Smooth muscle cell of the brain vasculature (primary cell): ENCODE data around the gene DTNBP1.

Experiments
- DNase-seq: peaks from one replicate; pipeline ENCODE4 v3.0.0-alpha.2; 2012; ENCODE audit warnings: low read depth, low spot score

The DTNBP1 gene

DNA sequence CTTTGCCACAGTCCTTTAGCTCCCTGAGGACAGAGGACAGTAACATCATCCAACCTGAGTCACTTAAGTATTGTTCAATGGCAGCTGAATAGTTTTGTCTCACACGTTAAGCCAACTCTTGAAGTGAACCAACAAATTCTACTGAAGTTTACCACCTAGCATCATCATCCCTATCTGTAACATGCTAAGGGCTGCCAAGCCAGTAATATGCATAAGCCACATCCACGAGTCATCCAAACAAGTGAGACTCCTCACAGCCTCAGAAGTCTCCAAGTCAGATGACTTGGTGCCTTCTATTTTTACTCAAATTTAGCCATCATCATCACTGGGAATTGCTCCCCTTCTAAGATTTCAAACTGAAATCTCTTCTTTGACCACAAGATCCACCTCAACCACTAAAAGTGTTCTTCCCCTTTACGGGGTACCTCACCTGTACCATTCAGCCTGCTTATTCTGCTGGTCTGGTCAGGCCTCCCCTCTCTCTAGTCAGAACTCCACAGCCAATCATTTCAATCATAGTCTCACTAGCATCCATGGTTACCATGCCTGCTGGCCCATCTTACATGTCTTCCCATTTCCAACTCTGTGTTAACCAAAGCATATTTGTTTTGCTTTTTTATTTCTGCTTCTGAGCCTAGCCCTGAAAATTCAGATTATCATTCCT lies 73.7 kb downstream of the DTNBP1 start:
- no peak for DNase-seq

DNA sequence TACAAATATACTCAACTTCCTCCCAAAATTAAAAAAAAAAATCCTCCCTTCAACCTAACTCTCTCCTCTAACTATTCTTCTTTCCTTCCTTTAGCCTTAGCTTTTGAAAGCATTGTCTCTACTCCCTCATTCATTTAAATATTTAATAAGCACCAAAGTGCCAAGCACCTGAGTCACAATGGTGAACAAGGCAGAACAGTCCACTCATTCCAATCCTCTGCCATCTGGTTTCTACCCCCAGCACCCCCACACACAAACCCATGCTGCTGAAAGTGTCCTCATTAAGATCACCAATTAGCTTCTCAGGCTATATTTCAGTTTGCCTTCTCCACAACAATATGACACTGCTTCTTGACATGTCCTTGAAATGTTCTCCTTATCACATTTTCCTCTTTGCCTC lies 76.3 kb downstream of the DTNBP1 start:
- no peak for DNase-seq

- DNase-seq: no peak
Observed at GRCh38 chr6:15585760-15586214, 77.0 kb downstream of the DTNBP1 start.

- no peak for DNase-seq
Observed at GRCh38 chr6:15582499-15582898, 80.3 kb downstream of the DTNBP1 start.

DNA sequence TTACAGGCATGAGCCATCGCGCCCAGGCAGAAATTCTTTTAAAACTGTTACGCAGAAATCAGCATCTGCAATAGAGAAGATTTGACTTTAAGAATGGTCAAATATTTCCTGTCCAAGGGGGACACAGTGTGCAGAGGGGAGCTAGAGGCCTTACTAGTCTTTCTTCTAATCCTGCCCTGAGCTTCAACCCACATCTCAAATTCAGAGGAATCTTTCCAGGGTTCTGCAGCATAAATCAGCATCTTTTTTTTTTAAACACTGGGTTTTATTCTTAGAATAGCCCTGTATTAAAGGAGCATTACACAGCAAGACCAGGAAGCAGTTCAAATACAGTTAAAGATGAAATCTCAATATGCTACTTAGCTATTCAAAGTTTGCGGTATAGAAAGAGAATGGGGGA lies 81.1 kb downstream of the DTNBP1 start:
- DNase-seq: no peak

DNA sequence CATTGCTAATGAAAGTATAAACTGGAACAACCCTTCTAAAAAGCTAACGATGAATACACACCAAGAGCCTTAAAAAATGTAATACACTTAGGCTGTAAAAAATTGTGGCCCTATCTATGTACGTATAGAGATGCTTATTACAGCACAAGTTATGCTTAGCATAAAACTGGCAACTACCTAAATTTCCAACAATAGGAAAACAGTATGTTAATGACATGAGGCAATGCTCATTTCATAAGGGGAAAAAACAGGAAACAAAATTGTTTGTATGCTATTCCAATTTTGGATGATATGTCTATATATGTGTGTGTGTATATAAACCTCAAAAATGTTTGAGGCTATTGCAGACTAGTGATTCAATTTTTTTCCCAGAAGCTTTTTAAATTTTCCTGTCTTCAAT lies 82.5 kb downstream of the DTNBP1 start:
- DNase-seq: no peak

GRCh38 chr6:15578716-15579391 lies 84.0 kb downstream of the DTNBP1 start:
- DNase-seq: no peak

- no peak for DNase-seq
Observed at GRCh38 chr6:15577550-15578171, 85.2 kb downstream of the DTNBP1 start.

- no peak for DNase-seq
Observed at GRCh38 chr6:15577106-15577505, 85.7 kb downstream of the DTNBP1 start.

- DNase-seq: no peak
Observed at GRCh38 chr6:15575357-15576033, 87.3 kb downstream of the DTNBP1 start.

GRCh38 chr6:15574486-15574885 lies 88.3 kb downstream of the DTNBP1 start:
- DNase-seq: no peak

- no peak for DNase-seq
Observed at GRCh38 chr6:15574023-15574422, 88.8 kb downstream of the DTNBP1 start.

GRCh38 chr6:15573384-15573783 lies 89.4 kb downstream of the DTNBP1 start:
- no peak for DNase-seq

DNA sequence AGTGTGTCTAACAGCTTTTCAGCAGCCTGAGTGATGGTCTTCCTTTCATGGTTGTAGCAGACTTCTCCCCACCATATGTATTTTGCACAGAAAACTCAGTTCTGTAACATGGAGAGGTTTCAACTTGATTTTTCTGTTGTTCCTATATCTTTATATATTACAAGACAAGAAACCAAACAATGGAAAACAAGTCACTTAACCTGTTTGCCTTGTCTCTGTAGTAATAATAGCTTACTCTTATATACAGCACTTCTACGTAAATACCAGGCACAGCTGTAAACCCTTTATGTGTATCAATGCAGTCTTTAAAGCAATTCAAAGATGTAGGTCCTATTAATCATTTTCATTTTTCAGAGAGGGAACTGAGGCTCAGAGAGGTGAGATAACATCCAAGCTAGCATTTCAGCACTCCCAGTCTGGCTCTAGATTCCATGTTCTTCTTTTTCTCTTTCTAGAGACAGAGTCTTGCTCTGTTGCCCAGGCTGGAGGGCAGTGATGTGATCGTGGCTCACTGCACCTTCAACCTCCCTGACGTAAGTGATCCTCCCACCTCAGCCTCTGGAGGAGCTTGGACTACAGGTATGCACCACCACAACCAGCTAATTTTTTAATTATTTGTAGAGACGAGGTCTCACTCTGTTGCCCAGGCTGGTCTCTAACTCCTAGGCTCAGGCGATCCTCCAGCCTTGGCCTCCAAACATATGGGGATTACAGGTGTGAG lies 90.4 kb downstream of the DTNBP1 start:
- no peak for DNase-seq

- no peak for DNase-seq
Observed at GRCh38 chr6:15570171-15570570, 92.7 kb downstream of the DTNBP1 start.

DNA sequence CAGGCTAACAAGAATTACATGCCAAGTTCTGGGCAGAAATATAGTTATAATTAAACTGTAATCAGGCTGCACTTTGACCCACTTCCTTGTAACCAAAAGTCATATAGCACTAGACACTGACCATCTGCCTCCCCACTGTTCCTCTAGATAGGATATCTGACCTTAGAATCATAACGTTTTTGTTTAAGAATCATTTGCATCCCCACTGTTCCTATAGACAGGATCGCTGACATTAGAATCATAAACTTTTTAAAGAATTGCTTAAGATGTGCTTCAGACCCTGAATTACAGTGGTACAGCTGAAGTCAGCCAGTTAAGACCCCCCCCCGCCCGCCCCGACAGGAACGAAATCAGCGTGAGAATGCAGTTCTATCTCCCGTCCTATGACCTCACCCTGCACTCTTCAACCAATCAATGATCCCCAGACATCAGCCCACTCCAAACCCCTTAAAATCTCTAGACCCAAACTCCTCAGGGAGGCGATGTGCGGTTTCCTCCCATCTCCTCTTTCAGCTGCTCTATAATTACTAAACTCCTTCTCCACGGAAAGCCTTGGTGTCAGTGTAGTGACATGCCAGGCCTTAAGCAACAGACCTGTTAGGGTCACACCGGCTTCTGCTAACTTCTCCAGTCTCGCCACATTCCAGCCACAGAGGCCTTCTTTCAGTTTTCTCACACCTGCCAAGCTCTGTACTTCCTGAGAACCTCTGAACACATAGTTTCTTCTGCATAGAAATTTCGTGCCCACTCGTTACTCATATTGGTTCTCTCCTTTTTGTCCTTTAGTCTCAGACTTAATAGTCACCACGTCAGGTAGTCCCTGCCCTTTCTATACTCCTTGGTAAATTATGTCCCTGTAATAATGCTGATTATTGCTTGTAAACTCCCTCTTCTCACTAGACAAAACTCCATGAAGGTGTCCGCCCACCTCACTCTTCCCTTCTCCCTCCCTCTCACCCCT lies 93.5 kb downstream of the DTNBP1 start:
- DNase-seq: no peak

- DNase-seq: no peak
Observed at GRCh38 chr6:15562977-15563376, 99.9 kb downstream of the DTNBP1 start.

DNA sequence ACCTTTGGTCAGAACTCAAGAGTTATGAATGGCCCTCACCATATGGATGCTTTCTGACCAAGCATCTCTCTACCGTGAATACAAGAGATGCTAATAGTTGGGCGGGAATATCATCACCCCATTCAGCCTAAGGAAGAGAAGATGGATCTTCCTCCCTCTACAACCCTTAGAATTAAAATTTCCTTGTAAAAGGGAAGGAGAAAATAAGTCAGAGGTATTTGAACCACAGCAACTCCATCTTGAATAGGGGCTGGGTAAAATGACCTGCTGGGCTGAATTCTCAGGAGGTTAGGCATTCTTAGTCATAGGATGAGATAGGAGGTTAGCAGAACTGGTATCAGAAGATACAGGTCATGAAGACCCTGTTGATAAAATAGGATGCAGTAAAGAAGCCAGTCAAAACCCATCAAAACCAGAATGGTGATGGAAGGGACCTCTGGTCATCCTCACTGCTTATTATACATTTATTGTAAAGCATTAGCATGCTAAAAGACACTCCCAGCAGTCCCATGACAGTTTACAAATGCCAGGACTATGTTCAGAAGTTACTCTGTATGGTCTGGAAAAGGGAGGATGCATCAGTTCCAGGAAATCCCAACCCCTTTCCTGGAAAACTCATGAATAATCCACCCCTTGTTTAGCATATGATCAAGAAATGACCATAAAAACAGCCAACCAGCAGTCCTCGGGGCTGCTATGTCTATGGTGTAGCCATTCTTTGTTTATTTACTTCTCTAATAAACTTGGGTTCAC lies 101.2 kb downstream of the DTNBP1 start:
- no peak for DNase-seq

DNA sequence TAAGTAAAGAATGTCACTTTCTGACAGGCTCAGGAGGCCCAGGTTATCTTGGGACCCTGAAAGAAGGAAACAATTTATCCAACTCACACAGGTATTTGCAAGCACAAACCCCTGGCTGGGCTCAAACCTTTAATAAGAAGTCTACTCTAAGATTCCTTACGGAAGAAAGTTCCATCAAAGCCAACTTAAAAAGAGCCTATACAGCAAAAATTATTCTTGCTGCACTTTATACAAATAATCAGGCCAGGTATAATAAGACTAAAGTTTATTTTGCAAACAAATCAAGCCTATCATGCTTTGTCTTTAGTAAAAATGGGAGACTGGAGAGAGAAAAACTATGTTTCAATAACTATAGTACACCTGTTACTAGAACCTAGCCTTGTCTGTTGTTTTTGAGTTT lies 102.1 kb downstream of the DTNBP1 start:
- DNase-seq: no peak

DNA sequence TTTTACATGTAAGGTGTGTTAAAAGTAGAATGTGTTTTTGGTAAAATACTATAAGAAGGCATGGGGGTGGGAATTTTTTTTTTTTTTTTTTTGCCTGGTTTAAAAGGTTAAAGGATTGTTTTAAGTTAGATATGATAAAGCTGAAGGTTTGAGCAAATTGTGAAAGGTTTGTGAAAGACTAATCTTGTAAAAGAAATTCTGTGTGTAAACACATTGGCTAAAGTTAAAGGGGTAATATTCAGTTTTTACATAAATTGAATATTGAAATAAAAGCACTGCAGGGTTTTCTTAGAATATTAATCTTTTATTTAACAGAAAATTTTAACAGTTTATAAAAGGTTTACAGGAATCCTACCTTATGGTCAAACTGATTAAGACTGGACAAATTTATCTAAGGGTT lies 105.7 kb downstream of the DTNBP1 start:
- DNase-seq: no peak
